Epithelial cell of proximal tubule (primary cell): Measurements from ENCODE around the gene MELTF. TPM values are rescaled to one million over a fixed set of nuclear protein-coding genes. Genes with fewer than 3 reads are reported as not detected.

Experiments
- DNase-seq: peaks from one replicate; pipeline ENCODE4 v3.0.0-alpha.2; 2011; ENCODE audit warnings: low read depth
- H3K4me3 ChIP-seq: 2 replicates; pipeline ENCODE4 v1.5.1; 2011; ENCODE audit warnings: low read depth, mild to moderate bottlenecking, low read length
- total RNA-seq: library from RNA; depleted of rRNA; stranded (reverse); fragments of >200 nt; gene quantifications from 2 replicates; pipeline ENCODE4 v1.2.3, GENCODE V29; 2015
- TF ChIP-seq, protein P1 (sequence below): conservative IDR thresholded peaks from 2 replicates; pipeline ENCODE4 v1.5.1; 2012; ENCODE audit warnings: low read depth, mild to moderate bottlenecking, low read length

The MELTF gene
- total RNA-seq, 1 donor from 2014 or later: 26.9 TPM

DNA sequence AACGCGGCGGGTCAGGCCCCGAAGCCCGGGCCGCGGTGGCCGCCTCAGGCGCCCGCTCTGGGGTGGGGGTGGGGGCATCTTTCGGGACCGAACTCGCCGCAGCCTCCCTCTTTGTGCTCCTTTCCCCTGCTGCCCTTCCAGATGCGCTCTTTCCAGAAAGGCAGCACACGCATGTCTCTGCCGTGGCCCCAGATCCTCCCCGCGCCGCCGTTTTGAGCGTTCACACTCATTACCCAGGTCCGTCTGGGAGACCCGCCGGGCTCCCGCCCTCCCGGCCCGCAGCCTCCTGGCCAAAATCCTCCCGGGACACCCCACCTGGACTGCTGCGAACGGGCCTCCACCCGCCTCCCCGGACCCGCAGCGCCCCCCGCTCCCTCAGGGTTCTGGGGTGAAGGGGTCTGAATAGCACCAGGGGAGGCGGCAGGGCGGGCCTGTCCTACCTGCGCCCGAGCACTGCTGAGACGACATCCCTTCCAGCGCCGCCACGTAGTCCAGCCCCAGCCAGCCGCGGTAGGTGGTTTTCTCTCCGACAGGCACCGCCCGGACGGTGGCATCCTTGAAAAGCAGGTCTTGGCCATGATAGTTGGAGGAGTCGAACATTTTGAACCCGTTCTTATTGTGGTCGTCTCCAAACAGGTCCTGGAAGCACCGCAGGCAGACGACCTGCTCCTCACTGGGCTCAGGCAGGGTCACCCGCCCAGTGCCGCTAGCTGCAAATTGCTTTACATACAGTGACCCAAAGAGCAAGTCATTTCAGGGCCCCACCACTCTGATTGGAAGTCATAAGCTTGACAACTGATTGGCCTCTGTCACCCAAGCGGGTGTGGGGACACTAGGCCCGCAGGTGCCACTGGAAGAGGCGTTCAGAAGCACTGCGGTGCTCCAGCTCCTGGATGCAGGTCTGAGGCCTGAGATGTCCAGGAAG, 25.9 kb downstream of the MELTF start:
- peak overlapping the region; percentile 57 for H3K4me3 ChIP-seq
- TF ChIP-seq, protein P1, sequence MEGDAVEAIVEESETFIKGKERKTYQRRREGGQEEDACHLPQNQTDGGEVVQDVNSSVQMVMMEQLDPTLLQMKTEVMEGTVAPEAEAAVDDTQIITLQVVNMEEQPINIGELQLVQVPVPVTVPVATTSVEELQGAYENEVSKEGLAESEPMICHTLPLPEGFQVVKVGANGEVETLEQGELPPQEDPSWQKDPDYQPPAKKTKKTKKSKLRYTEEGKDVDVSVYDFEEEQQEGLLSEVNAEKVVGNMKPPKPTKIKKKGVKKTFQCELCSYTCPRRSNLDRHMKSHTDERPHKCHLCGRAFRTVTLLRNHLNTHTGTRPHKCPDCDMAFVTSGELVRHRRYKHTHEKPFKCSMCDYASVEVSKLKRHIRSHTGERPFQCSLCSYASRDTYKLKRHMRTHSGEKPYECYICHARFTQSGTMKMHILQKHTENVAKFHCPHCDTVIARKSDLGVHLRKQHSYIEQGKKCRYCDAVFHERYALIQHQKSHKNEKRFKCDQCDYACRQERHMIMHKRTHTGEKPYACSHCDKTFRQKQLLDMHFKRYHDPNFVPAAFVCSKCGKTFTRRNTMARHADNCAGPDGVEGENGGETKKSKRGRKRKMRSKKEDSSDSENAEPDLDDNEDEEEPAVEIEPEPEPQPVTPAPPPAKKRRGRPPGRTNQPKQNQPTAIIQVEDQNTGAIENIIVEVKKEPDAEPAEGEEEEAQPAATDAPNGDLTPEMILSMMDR: no peak
- DNase-seq: no peak

DNA sequence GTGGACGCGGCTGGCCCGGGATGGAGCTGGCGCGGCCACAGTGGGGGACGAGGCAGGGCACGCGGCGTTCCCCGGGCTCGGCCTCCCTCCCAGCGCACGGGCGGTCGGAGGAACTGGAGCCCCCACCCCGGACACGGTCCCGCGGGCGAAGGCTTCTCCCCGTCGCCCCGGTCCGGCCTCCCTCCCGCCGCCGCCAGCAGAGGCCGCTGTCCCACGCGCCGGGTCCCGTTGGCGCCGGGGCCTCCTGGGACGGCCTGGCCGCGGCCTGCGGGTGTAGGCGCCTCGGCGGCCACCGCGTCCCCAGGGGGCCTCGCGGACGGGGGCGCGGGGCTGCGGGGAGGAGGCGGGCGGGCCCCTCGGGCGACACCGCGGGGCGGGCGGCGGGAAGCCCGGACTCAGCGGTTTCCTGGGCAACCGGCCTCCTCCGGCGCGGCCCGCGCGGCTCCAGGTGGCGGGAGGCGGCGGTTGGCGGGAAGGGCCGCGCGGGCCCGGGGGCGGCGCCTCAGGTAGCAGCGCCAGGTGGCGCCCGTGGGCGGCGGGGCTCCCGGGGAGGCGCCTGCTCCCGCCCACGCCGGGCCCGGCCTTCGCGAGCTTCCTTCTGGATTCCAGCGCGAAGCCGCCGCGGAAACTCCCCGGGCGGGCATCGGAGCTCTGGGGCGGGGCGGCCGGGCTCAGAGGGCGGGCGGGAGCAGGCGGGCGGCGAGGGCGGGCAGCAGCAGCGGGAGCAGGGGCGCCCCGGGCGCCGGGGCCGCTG, 26.7 kb downstream of the MELTF start:
- DNase-seq: no peak

DNA sequence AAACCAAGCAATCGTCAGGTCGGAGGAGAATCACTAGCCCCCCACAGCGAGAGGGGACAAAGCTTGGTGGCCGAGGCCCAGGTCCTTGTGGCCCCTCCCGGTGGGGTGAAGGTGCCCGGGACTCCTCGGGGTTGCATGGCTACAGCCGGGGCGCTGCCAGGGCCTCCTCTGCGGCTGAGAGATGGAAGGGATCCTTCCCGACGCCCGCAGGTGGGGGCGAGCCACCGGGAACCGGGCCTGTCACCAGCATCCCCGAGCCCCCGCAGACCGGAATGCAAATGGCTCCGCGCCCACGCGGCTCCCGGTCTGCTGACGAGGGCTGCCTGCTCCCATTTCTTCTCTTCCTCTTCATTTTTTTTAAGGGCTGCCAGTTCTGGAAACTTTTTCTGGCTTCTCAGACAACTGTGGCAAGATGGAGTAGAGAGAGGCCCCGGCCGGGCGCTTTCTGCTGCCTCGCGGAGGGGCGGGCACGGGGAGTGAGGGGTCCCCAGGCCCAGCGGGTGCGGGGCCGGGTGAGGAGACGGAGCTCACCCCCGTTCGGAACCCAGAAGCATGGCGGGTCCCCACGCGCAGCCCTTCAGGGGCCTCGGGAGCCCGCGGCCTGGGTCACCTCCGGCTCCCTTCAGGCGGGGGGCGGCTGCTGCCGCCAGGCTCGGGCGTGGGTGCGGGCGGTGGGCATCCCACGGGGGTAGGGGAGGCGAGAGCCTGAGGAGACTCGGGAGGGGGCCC, 27.5 kb downstream of the MELTF start:
- TF ChIP-seq, protein P1: no peak
- H3K4me3 ChIP-seq: peak overlapping the region; percentile 57
- DNase-seq: no peak

More for the DNA sequence above, 26.7 kb downstream of the MELTF start:
- TF ChIP-seq, protein P1: peak; percentile 58
- peak overlapping the region; percentile 57 for H3K4me3 ChIP-seq

DNA sequence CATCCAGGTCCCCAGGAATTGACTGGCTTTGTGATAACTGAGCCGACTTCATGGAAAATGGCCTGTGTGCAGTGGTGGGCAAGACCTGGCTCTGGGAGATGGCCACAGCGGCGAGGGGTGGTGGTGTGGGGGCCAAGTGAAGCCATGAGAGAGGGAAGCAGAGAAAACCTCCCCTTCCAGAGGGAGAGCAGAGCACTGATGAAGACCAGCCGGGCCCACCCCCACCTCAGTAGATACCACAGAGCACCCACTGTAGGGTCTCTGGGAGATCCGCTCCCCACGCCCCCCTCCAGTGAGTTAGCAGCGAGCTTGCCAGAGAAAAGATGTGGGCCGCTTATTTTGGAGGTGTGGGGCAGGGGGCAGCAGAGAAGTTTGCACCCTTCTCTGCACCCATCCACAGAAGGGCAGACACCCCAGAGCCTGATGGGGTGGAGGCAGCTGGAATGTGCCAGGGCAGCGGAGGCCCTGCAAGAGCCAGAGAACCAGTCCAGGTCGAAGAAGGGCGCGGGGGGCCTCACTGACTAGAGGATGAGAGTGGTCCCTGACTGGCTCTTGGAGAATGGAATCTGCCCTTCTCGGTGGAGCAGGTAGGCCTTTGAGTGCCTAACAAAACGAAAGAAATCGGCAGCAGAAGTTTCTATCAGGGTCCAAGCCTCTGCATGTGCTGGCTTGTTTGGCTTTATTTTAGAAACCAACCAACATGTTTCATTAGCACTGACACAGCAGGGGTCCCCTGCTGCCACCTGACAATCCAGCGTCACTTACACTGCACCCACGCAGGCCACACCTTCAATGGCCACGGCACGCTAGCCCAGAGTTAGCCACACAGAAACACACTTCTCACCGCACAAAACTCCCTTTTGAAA, 28.3 kb downstream of the MELTF start:
- TF ChIP-seq, protein P1: no peak
- DNase-seq: no peak
- no peak overlapping the region for H3K4me3 ChIP-seq

- no peak overlapping the region for H3K4me3 ChIP-seq
- TF ChIP-seq, protein P1: no peak
- DNase-seq: no peak
These were observed 29.4 kb downstream of the MELTF start for GRCh38 chr3:197000211-197000610.
